Smooth muscle cell (in vitro differentiated cells): ENCODE results near the gene UBE2F. TPM values are rescaled to one million over a fixed set of nuclear protein-coding genes. Genes with fewer than 3 reads are reported as not detected.

ENCODE experiments used
- DNase-seq: peaks from one replicate; lab custom pipeline; 2025; ENCODE audit not compliant: unreplicated experiment; lab: John Stamatoyannopoulos, UW
- H2AFZ ChIP-seq: fragments of 200-600 bp; sonication (generic); 2 replicates; pipeline ENCODE4 v1.6.0; 2016; ENCODE audit warnings: antibody characterized with exemption, low read depth, mild to moderate bottlenecking
- H3F3A ChIP-seq: fragments of 200-600 bp; sonication (generic); 2 replicates; pipeline ENCODE4 v1.6.0; 2017; ENCODE audit warnings: antibody characterized with exemption, low read depth
- H3K27ac ChIP-seq: fragments of 200-600 bp; sonication (generic); 2 replicates; pipeline ENCODE4 v1.5.1; 2016; ENCODE audit warnings: low read depth, mild to moderate bottlenecking
- H3K27me3 ChIP-seq: fragments of 200-600 bp; sonication (generic); 2 replicates; pipeline ENCODE4 v1.6.1; 2016; ENCODE audit warnings: low read depth, mild to moderate bottlenecking
- H3K36me3 ChIP-seq: fragments of 200-600 bp; sonication (generic); 2 replicates; pipeline ENCODE4 v1.5.1; 2016; ENCODE audit warnings: low read depth
- H3K4me1 ChIP-seq: fragments of 200-600 bp; sonication (generic); 2 replicates; pipeline ENCODE4 v1.5.1; 2016; ENCODE audit warnings: low read depth
- H3K4me2 ChIP-seq: fragments of 200-600 bp; sonication (generic); 2 replicates; pipeline ENCODE4 v1.6.0; 2016; ENCODE audit warnings: mild to moderate bottlenecking
- H3K4me3 ChIP-seq: fragments of 200-600 bp; sonication (generic); 2 replicates; pipeline ENCODE4 v1.5.1; 2016; ENCODE audit warnings: mild to moderate bottlenecking
- H3K79me2 ChIP-seq: fragments of 200-600 bp; sonication (generic); 2 replicates; pipeline ENCODE4 v1.6.0; 2016; ENCODE audit warnings: low read depth, mild to moderate bottlenecking
- H3K9ac ChIP-seq: fragments of 200-600 bp; sonication (generic); 2 replicates; pipeline ENCODE4 v1.6.0; 2016; ENCODE audit warnings: low read depth
- H3K9me3 ChIP-seq: fragments of 200-600 bp; sonication (generic); replicated peaks from 2 replicates; pipeline ENCODE4 v1.5.1; 2016; ENCODE audit warnings: low read depth
- H4K20me1 ChIP-seq: fragments of 200-600 bp; sonication (generic); 2 replicates; pipeline ENCODE4 v1.6.0; 2016; ENCODE audit warnings: low read depth
- CTCF ChIP-seq: fragments of 200-600 bp; sonication (generic); IDR thresholded peaks from 2 replicates; pipeline ENCODE4 v1.5.1; 2017; ENCODE audit warnings: borderline replicate concordance, mild to moderate bottlenecking, antibody characterized with exemption; ENCODE audit not compliant: insufficient read depth, poor library complexity, severe bottlenecking
- WGBS: methylation state at CpG from one replicate; pipeline ENCODE4 v1.1.7; 2016; ENCODE audit warnings: low lambda C conversion rate; 5-methylcytosine and 5-hydroxymethylcytosine counted together
- polyA plus RNA-seq: library from polyadenylated mRNA; unstranded; fragments of >200 nt; fragmentation: Nextera tagmentation; extraction: Ambion mirVana; gene quantifications from 2 replicates; pipeline ENCODE4 v1.2.1, GENCODE V29; 2016
- total RNA-seq: library from RNA; depleted of rRNA; stranded (reverse); fragments of >200 nt; gene quantifications from 2 replicates; pipeline ENCODE4 v1.2.3, GENCODE V29; 2014

UBE2F gene
- total and polyA plus RNA-seq, 2 experiments from 2014 or later: 52.5 to 94.8 TPM

- H3K9ac ChIP-seq: no peak overlapping the region
- no peak for TF ChIP-seq CTCF
- H3K79me2 ChIP-seq: no peaks in the 10 kb centered on the region
- no peaks in the 10 kb centered on the region for H3F3A ChIP-seq
- 99% methylated on average over 5 of the region's 5 CpGs for WGBS
- H3K9me3 ChIP-seq: no peaks in the 10 kb centered on the region
- no peak for DNase-seq
- no peak overlapping the region for H3K4me3 ChIP-seq
- H2AFZ ChIP-seq: no peak overlapping the region
- H3K4me1 ChIP-seq: no peaks in the 10 kb centered on the region
- no peak overlapping the region for H3K27ac ChIP-seq
- H3K36me3 ChIP-seq: peaks cover 5% of the 10 kb centered on the region
- no peaks in the 10 kb centered on the region for H4K20me1 ChIP-seq
- no peak overlapping the region for H3K4me2 ChIP-seq
- H3K27me3 ChIP-seq: no peaks in the 10 kb centered on the region
Observed at GRCh38 chr2:238042090-238042489, 75.3 kb downstream of the UBE2F start.

DNA sequence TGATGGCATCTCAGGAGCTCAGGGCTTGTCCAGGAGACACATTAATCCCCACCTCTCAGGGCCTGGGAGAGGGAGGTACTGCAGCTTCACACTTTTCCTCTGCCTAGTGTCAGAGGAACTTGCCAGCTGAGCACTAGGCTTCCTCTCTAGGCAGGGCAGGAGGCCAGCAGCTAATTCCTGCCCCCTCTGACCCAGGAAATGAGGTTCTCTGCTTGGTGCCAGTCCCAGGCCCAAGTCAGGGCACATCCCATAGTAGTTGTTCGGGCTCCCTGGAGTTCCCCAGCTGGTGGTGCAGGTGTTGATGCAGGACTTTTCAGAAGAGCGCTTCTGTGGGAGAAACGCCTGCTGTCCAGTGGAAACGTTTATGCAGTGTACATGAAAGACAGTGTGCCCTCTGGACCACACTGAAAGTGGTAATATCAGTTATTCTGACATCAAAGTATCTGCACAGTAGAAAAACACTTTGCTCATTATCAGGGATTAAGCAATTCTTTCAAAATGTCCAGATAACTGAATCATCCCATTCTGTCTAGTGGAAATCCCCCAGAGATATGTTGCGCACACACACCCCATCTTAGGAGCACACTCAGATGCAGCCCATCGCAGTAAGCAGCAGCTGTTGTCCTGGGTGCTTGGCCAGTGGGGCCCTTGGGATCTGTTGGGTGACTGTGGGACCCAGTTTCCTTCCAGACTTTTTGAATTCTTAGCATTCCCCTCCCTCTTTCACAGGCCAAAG, 76.2 kb downstream of the UBE2F start:
- DNase-seq: no peak

GRCh38 chr2:238043851-238044250, 77.0 kb downstream of the UBE2F start:
- Histone ChIP-seq H3K4me1 (no peaks in the 10 kb centered on the region), H3K4me3 (no peak overlapping the region), H3K36me3 (peaks cover 5% of the 10 kb centered on the region), H3F3A (no peaks in the 10 kb centered on the region), H2AFZ (no peak overlapping the region), H3K79me2 (no peaks in the 10 kb centered on the region), H3K9ac (no peak overlapping the region), H4K20me1 (no peaks in the 10 kb centered on the region), H3K4me2 (no peak overlapping the region), H3K27ac (no peak overlapping the region), H3K9me3 (no peaks in the 10 kb centered on the region), H3K27me3 (no peaks in the 10 kb centered on the region)
- DNase-seq: no peak
- WGBS: 93% methylated on average over 6 of the region's 6 CpGs
- TF ChIP-seq CTCF: no peak

More for the DNA sequence above, 76.2 kb downstream of the UBE2F start:
- Histone ChIP-seq H3K27ac (no peak overlapping the region), H3F3A (no peaks in the 10 kb centered on the region), H3K9ac (no peak overlapping the region), H3K4me3 (no peak overlapping the region), H3K27me3 (no peaks in the 10 kb centered on the region), H2AFZ (no peak overlapping the region), H3K9me3 (no peaks in the 10 kb centered on the region), H3K4me2 (no peak overlapping the region), H3K79me2 (no peaks in the 10 kb centered on the region), H3K4me1 (no peaks in the 10 kb centered on the region), H3K36me3 (peaks cover 5% of the 10 kb centered on the region), H4K20me1 (no peaks in the 10 kb centered on the region)
- no peak for TF ChIP-seq CTCF
- 93% methylated on average over 6 of the region's 6 CpGs for WGBS

GRCh38 chr2:238045575-238045974, 78.8 kb downstream of the UBE2F start:
- H3K27me3 ChIP-seq: no peaks in the 10 kb centered on the region
- H2AFZ ChIP-seq: no peak overlapping the region
- no peaks in the 10 kb centered on the region for H3K9me3 ChIP-seq
- DNase-seq: no peak
- H3K4me2 ChIP-seq: no peak overlapping the region
- H3K9ac ChIP-seq: no peak overlapping the region
- no peaks in the 10 kb centered on the region for H3K4me1 ChIP-seq
- no peaks in the 10 kb centered on the region for H4K20me1 ChIP-seq
- H3K4me3 ChIP-seq: no peak overlapping the region
- no peaks in the 10 kb centered on the region for H3F3A ChIP-seq
- no peaks in the 10 kb centered on the region for H3K79me2 ChIP-seq
- peaks cover 5% of the 10 kb centered on the region for H3K36me3 ChIP-seq
- no peak overlapping the region for H3K27ac ChIP-seq
- TF ChIP-seq CTCF: no peak
